COLO668 (cell line): ENCODE results near the gene ZMIZ1.

Experiments used
- DNase-seq: peaks from one replicate; lab custom pipeline; 2025; ENCODE audit not compliant: unreplicated experiment; lab: John Stamatoyannopoulos, UW

The ZMIZ1 gene

DNA sequence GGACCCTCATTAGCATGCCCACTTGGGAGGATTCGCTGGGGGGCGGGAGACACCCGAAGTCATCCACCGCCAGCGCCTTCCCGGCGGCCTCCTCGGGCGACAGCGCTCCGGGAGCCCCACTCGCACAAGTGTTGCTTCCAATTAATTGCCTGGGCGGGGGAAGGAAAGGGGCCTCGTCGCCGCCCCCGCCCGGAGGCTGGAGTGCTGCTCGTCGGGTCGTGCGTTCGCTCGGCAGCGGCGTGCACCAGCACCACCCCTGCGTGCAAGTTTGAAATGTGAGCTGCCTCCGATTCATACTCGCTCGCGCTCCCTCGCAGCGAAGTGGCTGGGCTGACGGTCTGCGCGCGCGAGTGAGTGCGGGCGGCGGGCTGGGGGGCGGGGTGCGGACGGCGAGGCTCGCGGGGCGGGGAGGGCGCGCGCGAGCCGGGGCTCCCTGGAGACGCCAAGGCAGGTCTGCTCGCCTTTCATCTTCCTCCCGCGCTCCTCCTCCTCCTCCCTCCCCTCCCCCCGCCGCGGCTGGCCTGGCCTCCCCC, 173.9 kb downstream of the ZMIZ1 start:
- peak; percentile 68 for DNase-seq

DNA sequence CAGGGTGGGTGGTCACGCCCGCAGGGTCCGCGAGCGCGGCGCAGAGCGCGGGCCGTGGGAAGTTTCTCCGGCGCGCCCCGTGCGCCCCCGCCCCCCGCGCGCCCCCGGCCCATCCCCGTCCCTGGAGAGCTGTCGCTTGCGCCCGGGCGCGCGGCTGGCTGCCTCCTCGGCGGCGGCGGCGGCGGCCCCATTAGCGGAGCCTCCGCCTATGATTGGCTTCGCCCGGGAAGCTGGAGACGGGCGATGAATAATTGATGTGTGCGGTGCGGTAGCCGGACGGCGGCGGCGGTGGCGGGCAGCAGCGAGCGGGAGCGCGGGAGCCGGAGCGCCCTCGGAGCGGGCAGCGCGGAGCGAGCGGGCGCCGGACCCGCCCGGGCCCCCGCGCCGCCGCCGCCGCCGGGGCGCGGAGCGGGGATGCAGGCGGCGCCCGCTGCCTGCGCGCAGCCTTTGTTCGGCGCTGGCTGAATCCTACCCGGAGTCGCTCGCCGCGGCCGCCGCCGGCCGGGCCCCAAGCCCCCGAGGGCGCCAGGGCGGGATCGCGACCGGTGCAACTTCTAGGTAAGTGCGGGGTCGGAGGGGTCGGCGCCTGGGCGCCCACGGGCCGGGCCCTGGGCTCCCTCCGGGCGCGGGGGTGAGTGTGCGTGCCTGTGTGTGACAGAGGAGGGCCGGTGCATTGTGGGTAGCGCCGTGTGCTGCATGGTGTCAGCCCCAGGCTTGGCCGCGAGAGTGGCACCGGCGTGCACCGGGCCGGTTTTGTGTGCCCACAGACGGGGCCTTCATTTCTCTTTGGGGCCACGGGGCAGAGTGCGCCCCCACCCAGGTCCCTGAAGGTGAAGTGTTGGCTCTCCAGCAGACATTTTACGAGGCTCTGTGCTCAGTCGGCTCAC, 174.7 kb downstream of the ZMIZ1 start:
- DNase-seq: peak; percentile 74

DNA sequence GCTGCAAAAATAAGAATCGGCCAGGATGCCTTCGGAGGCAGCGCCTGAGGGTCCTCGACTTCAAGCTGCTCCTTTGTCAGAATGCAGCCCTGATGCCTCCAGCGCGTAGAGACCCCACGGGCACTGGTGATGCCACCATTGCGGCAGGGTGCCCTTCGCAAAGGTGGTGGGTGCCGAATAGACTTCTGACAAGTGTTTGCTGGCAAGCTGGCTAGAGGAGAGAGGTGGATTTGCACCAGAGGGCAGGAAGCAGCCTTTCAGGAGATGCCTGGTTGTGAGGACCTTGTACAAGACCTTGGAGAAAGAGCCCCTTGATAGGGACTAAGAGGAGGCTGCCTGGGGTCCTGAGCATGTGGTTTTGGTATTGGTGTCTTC, 175.3 kb downstream of the ZMIZ1 start:
- no peak for DNase-seq

DNA sequence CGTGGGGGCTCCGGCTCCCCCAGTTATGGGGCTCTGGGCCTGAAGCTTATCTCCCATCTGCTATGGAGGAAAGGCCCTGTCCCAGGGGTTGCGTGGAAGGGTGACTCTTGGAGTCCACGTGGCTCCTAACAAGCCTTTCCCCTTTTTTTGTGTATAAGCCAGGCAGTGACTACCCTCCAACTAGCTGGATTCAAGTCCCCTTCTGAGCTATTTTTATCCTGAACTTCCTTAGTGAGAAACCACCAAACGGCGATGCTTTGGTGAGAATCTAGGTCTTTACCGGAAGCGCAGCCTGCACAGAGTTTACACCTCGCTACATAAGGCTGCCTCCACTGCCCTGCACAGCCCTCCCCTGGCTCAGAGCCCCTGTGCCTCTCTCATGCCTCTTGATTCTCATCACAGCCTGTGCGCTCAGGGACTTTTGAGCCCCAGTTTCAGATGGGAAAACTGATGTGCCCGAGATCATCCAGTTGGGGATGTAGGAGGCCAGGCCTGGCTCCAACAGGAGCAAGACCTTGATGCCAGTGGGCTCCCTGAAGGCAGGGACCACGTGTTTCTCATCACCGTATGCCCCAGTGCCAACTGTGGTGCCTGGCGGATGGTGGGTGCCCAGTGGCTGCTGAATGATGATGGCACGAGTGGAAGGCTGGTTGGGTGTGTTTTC, 176.2 kb downstream of the ZMIZ1 start:
- DNase-seq: no peak

DNA sequence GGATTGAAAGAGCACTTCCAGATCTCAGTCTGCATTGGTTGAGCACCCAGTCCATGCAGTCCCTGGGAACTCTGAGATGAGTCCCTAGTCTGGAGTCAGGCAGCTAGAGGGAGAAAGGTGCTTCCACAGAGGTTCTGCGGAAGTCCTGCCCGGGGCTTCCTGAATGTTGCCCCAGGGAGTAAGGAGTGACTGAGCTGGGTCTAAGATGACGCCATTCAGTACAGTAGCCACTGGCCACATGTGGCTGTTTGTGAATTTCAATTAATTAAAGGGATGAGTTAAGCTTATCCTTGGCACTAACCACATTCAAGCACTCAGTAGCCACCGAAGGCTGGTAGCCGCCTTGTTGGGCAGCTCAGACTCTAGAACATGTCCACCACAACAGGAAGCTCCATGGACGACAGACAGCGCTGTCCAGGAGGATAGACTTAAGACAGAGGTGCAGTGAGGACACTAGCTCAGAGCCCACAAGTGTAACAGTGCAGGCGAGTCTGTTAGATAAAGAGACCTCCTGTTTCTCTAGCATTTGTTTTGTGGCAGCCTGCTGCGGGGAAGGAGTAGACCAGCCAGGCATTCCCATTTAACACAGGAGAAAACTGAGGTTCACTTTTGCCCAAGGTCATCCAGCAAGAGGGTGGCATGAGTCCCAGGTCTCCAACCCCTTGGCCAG, 176.9 kb downstream of the ZMIZ1 start:
- no peak for DNase-seq

DNA sequence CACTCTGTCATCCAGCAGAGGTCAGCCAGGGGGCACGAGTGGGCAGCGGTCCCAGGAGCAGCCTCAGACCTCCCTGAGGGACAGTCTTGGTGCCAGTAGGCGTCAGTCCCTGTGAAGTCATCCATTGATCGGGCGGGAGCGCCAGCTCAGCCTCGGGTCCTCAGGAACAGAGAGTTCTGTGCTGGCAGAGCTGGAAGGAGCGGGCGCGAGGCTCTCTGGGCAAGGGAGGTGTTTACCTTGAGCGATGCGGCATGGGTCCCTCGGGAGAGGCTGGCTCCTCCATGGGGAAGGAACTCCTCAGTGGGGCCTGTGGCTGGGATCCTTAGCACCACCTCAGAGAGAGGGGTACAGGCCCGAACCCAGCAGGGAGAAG, 177.4 kb downstream of the ZMIZ1 start:
- DNase-seq: peak; percentile 5

DNA sequence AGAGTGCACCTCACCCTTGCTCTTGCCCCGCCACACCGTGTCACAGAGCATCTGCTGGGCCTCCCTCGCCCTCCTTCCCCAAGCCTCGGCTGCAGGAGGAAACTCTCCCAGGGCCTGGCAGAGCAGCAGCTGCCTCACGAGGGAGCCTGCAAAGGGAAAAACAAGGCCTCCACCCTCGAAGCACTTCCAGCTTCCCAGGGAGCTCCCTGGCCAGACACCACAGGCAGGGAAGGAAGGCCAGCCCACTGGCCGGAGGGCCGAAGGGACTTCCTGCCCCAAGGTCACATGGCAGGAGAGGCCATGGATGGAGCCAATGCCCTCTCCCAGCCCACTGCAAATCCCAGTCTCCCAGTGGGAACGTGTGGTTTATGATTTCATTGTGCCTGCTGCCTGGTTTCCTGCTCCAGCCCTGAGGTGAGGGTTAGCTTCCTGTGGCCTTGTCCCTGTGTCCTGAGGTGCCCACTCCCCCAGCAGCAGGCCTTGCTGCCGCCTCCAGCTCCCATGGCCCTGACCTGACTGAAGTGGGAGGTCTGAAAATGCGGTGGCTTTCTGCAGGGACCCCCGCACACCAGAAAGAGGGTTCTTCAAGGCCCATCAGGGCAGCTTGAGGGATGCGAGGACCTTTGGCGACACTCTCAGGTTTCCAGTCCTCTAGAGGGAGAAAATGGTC, 178.0 kb downstream of the ZMIZ1 start:
- peak; percentile 5 for DNase-seq

DNA sequence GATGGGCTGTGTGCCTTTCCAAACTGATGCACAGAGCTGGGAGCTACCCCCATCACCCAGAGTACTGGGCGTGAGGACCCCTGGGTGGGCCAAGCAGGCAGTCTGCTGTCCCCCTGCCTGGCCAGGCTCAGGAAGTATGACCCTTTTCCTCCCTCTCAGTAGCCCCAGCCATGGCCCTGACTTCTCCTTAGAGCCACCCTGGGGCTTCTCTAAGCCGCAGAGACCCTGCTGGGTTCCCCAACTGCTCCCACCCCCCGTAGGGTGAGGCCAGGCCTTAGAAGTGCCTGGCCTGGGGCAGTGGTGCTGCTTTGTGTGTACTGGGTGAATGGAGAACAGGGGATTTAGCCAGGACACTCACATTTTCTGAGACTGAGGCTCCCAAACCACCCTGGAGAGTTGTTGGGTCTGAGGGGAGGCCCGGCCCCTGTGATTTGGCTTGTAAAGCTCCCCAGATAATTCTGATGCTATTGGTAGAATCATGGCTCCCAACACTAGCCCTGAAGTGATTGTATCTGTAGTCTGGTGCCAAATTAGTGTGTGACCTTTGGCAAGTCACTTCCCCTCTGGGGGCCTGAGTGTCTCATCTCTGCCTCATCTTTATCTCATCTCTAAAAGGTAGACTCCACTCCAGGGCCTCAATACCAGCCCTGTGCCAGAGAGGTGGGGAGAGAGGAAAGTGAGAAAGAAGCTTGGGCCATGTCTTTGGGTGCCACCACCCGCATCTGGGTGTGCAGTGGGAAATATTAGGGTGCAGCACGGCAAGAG, 178.8 kb downstream of the ZMIZ1 start:
- DNase-seq: no peak

DNA sequence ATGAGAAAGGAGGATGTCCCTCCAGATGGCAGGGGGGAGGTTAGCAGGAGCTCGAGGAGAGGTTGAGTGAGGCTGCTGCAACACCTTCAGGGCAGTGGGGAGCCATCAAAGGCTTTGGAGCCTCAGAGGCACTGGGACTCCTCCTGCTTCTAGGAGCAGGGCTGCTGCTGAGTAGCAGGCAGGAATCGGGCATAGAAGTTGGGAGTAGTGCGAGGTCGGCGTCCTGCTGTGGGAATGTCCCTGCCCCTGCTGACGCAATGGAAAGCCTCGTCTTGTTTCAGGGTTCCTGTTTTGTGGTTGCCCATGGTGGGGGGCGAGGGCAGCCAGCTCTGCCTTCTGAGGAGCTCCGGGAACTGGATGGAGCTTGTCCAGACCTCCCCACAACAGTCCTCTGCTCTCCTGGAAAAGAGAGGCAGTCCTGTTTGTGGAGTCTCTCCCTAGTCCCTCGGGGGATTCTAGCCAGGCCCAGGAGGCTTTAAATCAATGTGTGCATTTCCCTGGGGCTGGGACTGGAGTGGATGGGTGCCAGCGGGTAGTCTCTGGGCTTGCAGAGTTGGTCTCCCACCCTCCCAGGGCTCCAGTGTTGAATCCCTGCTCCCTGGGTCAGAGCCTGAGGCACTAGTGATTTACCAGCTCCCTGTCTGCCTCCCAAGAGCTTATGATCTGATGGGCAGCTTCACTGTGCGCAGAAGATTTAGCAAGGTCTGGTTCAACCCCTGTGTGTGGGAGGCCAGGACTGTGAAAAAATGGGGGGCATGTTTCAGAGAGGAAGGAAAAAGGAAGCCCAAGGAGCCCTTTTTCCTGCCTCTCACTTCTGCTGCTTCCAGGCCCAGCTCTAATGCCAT, 179.8 kb downstream of the ZMIZ1 start:
- no peak for DNase-seq

DNA sequence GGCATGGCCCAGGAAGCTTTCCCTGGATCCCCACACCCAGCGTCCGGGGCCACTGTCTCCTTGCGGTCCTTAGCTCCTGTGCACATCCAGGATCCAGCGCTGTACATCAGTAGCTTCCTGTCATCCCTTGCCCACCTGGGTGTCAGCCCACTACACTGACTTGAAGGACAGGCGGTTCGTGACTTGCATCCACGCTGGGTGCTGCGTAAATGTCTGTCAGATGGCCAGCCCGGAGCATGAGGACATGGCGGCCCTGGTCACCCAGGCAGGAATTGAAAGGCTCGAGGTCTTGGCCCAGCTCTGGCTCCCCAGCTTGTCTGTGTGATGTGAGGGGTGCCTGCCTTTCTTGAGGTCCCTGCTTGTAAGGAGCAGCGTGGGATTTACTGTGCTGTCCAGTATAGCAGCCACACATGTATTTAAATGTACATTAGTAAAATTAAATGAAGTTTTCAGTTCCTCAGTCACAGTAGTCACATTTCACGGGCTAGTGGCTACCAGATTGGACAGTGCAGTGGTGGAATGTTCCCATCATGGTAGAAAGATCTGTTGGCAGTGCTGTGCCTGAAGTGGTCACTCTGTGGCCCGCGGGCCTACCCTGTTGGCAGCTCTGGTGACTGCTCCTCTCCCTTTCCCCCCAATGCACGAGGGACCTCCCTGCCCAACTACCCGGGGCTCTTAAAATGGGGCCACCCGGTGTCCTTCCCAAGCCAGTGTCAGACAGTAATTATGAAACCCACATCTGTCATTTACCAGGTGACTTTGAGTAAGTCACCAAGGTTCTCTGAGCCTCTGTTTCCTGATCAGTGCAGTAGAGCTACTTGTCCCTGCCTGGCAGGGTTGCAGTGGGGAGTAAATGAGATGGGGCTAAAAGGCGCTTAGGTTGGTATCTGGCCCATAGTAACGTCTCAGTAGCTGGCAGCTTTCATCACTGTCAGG, 180.7 kb downstream of the ZMIZ1 start:
- DNase-seq: no peak

DNA sequence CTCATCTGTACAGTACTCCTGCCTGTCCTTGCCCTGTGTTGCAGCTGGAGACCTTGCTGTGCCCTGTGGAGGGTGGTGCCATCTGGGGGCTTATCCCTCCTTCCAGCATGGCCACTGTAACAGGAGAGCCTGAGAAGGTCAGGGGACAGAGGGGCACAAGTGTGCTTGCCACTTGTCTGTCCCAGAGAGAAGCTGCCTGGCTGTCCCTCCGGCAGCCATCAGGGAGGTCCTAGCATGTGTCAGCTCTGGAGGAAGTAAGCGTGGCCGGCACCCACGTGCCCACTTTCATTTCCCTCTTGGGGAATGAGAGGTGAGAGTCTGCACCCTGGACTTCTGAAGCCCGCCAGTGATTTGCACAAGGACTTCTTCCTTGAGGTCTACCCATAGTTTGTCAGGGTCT, 181.5 kb downstream of the ZMIZ1 start:
- DNase-seq: no peak

DNA sequence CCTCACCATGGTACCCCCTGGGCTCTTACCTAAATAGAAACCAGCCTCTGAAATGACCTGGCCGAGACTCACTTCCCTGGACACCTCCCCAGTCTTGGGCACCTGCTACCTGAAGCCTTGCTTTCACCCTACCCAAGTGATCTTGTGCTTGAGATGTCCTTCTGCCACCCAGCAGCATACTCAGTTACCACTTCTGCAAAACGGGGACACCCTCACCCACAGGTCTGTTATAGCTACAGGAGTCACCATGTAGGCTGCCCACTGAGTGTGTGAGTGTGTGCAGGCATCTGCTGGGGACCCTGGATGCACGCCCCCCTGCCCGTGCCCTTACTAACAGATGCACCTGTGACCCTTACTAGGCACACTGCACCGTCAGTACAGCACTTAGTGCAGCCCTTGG, 183.7 kb downstream of the ZMIZ1 start:
- no peak for DNase-seq

DNA sequence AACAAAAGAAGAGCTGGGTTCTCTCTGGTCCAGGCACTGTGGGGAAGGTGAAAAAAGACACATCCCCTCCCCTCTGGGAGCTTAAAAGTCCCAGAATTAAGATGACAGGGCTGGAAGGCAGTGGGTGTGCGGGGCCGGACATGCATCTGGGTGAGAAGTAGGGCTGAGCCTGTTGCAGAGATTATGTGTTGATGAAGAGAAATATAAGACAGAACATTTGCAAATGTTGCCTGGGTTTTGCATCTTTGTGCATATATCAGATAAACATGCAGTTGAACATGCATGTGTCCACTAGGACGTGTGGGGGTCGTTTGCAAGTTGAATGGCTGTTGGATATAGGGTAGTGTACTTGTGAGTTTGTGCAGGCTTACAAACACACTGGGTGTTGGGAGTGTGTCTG, 184.2 kb downstream of the ZMIZ1 start:
- DNase-seq: no peak

DNA sequence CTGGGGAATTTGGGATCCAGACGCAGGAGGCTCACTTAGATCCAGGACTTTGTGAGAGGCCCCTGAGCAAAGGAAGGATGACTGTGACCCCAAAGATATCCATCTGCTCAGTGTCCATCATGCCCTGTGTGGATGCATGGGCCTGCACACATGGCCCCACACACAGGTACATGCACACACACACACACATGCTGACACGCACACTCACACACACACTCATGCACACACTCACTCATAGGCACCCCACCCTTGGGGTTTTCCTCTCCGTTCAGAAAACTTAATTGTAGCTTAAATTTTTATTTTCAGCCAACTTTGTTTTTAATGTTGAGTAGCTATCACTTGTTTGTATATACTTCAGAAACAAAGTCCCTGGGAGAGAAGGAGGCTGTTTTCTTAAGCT, 184.9 kb downstream of the ZMIZ1 start:
- DNase-seq: no peak

DNA sequence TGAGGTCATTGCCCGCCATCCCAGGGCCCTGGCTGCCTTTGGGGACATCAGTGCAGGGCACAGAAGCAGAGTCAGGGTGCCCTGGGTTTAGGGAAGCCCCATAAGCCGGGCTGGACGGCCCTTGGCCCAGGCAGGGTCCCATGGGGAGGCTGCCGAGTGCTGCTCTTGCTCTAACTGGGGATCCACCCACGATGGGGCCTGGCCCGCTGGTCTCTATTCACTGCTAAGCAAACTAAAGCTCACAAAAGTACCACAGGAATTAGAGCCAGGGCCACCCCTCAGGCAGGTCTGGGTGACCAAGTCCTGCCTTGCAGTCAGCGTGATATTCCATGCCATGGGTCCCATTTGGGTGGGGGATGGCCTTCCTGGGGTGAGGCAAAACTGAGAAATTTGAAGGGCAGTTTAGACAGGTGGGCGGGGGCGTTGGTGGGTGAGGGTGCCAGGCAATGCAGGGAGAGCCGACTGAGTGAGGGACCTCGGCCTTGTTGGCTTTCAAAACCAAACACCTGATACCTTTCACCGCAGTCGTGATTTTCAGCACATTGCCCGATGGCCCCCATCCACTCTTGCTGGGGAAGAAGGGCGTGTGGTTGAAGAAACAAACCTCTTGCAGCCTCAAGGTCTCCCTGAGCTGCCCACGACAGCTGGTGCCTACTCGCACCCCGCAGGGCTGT, 185.7 kb downstream of the ZMIZ1 start:
- DNase-seq: no peak

DNA sequence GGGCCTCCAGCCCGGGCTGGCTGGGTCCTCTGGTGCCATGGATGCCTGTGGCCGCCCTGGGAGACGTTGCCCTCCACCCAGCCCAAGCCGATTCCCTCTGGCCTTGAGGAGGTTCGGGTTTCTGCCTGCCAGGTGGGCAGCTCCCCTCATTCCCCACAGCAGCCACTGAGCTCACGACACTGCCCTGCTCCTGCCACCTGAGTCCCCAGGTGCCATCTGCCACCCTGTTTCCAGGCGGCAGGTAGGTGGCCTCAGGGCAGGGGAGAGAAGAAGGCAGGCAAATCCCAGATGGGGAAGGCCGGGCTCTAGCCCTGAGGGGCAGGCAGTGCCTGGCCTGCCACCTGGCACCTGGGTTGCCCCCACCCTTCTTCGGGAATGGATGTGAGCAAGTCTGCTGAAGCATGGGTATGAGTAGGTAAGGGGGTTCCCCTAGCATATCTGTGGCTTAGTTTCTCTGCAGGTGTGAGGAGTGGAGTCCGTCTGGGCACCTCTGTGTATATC, 186.3 kb downstream of the ZMIZ1 start:
- peak; percentile 40 for DNase-seq

DNA sequence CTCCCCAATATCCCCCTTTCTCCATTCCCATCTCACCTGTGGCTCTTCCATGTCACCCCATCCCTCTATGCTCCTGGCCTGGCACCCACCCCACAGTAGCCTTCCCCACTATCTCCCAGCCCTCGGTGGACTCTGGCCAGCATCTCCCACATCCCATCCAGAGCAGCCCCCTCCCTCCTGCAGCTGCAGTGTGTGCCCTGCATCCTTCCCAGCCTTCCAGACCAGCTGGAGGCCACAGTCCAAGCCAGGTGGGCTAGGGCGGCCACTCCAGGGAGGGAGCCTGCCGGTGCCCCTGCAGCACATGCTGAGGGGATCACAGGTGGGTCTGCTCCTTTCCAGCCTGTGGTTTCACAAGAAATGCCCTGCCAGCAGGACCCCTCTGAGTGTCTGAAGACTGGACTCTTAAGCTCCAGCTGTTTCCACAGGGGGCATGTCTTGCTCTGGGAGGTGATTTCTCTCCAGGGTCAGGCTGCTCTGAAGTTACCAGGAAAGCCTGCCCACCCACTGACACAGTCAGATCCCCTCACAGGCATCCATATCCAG, 187.6 kb downstream of the ZMIZ1 start:
- no peak for DNase-seq

DNA sequence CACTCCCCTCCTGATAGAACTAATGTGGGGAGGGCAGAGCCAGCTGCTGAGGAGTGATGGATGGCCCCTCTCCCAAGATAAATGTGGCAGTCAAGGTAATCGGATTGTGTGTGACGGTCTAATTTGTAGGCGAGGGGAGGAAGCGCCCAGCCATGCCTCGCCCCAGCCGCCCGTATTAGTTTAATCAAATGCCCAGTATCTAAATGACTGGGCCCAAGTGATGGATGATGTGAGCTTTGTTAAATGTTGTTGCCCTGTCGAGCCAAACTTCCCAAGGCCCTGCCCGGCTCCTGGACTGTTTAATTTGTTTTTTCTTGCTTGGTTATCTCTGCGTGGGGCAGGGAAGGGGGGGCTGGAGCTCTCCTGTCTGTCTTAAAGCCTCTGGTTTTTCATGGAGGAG, 190.1 kb downstream of the ZMIZ1 start:
- no peak for DNase-seq
